DOHH2 (cell line): ENCODE measurements around the gene CSNK2B.

Experiments used
- CTCF ChIP-seq: fragments of 200-600 bp; sonication (generic); IDR thresholded peaks from one replicate; pipeline ENCODE4 v1.5.1; 2014; ENCODE audit warnings: antibody characterized with exemption, mild to moderate bottlenecking, low read depth, low read length; ENCODE audit not compliant: poor library complexity, severe bottlenecking
- EZH2phosphoT487 ChIP-seq: fragments of 200-600 bp; sonication (generic); IDR thresholded peaks from 2 replicates; pipeline ENCODE4 v1.6.1; 2017; ENCODE audit warnings: borderline replicate concordance, mild to moderate bottlenecking, antibody characterized with exemption, low read length, moderate library complexity, mixed read lengths

DNA sequence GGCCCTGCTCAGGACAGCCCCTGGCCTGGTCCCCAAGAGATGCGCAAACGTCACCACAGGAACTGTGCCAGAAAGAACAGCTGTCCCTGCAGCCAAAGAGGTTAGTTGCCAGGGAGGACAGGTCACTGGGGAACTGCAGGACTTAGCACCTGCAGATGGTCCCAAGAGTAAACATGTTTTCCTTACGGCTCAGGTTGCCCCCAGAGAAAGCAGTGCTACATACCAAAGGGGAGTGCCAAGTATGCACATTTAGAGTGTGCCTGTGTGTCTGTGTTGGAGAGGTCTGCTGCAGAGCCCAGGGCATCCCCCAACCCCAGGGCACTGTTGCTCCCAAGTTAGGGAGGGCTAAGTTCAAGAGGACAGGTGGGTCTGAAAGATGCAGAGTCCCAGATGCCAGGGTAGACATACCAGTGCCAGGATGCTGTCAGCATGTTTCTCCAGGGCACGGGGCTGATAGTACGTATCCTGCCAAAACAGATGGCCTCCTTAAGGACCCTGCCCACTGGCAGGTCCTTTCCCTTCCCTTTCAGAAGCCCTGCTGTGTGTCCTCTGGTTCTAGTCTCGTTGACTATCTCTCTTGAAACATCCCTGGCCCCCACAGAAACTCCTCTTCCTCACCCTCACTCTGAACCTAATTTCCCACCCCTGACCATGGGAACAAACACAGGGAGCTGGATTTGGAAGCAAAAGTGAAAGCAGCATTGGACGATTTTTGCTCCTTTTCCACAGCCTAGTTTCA is 36.0 kb downstream of the CSNK2B start:
- TF ChIP-seq CTCF (no peak), EZH2phosphoT487 (no peak)
